Measurements from ENCODE around the gene HOXD13.

DNA sequence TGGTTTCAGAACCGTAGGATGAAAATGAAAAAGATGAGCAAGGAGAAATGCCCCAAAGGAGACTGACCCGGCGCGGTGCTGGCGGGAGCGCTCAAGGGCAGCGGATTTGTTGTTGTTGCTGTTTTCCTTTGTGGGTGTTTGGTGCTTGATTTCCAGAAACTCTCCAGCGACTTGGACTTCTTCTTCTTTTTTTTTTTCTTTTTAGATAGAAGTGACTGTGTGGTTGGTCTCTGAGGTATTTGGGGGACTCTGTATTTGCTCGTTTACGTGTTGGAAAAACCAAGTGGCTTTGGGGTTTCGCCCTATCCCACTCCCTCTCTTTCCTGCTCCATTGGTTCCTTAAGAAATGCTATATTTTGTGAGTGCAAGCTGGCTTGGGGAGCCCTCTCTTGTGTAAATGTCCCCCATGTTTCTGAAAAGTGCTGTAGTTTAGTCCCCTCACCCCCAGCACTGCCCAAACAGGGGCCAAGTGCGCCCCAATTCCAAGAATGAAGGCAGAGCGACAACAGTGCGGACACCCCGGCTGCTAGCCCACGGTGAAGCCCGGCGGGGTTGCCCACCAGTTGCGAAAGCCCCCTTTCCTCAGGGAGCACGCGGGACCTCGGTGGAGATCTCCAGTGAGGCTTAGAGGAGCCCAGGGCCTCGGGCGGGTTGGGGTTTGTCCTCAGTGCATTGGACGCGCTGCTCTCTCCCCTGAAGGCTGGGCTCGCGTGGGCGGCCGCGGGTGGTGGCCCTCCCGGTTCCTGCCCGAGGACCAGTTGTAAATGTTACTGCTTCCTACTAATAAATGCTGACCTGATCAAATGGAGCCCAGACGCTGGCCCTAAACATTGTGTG, 31.8 kb downstream of the HOXD13 start:
- TF ChIP-seq, protein P1, sequence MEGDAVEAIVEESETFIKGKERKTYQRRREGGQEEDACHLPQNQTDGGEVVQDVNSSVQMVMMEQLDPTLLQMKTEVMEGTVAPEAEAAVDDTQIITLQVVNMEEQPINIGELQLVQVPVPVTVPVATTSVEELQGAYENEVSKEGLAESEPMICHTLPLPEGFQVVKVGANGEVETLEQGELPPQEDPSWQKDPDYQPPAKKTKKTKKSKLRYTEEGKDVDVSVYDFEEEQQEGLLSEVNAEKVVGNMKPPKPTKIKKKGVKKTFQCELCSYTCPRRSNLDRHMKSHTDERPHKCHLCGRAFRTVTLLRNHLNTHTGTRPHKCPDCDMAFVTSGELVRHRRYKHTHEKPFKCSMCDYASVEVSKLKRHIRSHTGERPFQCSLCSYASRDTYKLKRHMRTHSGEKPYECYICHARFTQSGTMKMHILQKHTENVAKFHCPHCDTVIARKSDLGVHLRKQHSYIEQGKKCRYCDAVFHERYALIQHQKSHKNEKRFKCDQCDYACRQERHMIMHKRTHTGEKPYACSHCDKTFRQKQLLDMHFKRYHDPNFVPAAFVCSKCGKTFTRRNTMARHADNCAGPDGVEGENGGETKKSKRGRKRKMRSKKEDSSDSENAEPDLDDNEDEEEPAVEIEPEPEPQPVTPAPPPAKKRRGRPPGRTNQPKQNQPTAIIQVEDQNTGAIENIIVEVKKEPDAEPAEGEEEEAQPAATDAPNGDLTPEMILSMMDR (IDR thresholded peaks at IDR 0.05; ENCODE audit: poor library complexity, severe bottlenecking) = no peak
- no peak for TF ChIP-seq EP300 (conservative IDR thresholded peaks at IDR 0.05; ENCODE audit: poor library complexity, severe bottlenecking)
- TF ChIP-seq POLR2AphosphoS5 (IDR thresholded peaks at IDR 0.05) = no peak
